ENCODE measurements around the gene GBF1.

- TF ChIP-seq CTCF (conservative IDR thresholded peaks at IDR 0.05), result no peak
- TF ChIP-seq EZH2 (IDR thresholded peaks at IDR 0.05; ENCODE audit: low read depth), result no peak
Measured at GRCh38 chr10:102381983-102382382, 136.7 kb downstream of the GBF1 start.
